Stimulated activated CD8-positive, alpha-beta memory T cell treated with anti-CD3 and anti-CD28 coated beads, Interleukin-4, amount 100 ng/mL, for 24 hours (primary cell): Measurements from ENCODE around the gene GATA5.
"Not testable (repeated sequence)": the region's sequence is repeated elsewhere in the genome, so short reads cannot be mapped to it uniquely, and the experiment has no call there.

ENCODE experiments used
- DNase-seq: peaks from one replicate; pipeline ENCODE4 v3.0.0-alpha.2; 2020; ENCODE audit warnings: low read depth

Gene GATA5

GRCh38 chr20:62505337-62506045, 29.7 kb upstream of the GATA5 start:
- no peak for DNase-seq

- DNase-seq: no peak
These were observed 28.5 kb upstream of the GATA5 start for GRCh38 chr20:62504323-62504722.

- DNase-seq: no peak
These were observed 27.8 kb upstream of the GATA5 start for GRCh38 chr20:62503401-62504178.

GRCh38 chr20:62502496-62503095, 26.8 kb upstream of the GATA5 start:
- no peak for DNase-seq

- peak; percentile 47 for DNase-seq
These were observed 26.2 kb upstream of the GATA5 start for GRCh38 chr20:62501801-62502495.

- DNase-seq: peak; percentile 71
These were observed 24.6 kb upstream of the GATA5 start for GRCh38 chr20:62500237-62500864.

GRCh38 chr20:62499758-62500236, 24.0 kb upstream of the GATA5 start:
- no peak for DNase-seq

GRCh38 chr20:62498874-62499273, 23.1 kb upstream of the GATA5 start:
- DNase-seq: no peak

- peak; percentile 11 for DNase-seq
These were observed 20.9 kb upstream of the GATA5 start for GRCh38 chr20:62496568-62497218.

- no peak for DNase-seq
These were observed 20.2 kb upstream of the GATA5 start for GRCh38 chr20:62495749-62496567.

- no peak for DNase-seq
These were observed 19.4 kb upstream of the GATA5 start for GRCh38 chr20:62494980-62495748.

- DNase-seq: no peak
These were observed 18.7 kb upstream of the GATA5 start for GRCh38 chr20:62494537-62494936.

- DNase-seq: no peak
These were observed 18.1 kb upstream of the GATA5 start for GRCh38 chr20:62493886-62494285.

- DNase-seq: no peak
These were observed 17.6 kb upstream of the GATA5 start for GRCh38 chr20:62493253-62493885.

- no peak for DNase-seq
These were observed 16.9 kb upstream of the GATA5 start for GRCh38 chr20:62492711-62493110.

- not testable (repeated sequence) for DNase-seq
These were observed 15.0 kb upstream of the GATA5 start for GRCh38 chr20:62490783-62491182.

- DNase-seq: no peak
These were observed 14.1 kb upstream of the GATA5 start for GRCh38 chr20:62489932-62490263.

- DNase-seq: no peak
These were observed 13.6 kb upstream of the GATA5 start for GRCh38 chr20:62489186-62489931.

GRCh38 chr20:62488470-62488869, 12.7 kb upstream of the GATA5 start:
- DNase-seq: no peak
